Esophagus (tissue), 2 donors: ENCODE results near the gene ASIC2. TPM values are rescaled to one million over a fixed set of nuclear protein-coding genes. Genes with fewer than 3 reads are reported as not detected.

Source experiments
- H3K27ac ChIP-seq, 2 donors: one replicate each; pipeline ENCODE4 v1.5.1; 2013; ENCODE audit warnings: low read depth in 2 of 2, mild to moderate bottlenecking in 2 of 2, inconsistent platforms in 1 of 2, low read length in 1 of 2, moderate library complexity in 1 of 2
- H3K27me3 ChIP-seq, 2 donors: one replicate each; pipeline ENCODE4 v1.6.1; 2013; ENCODE audit warnings: low read length in 2 of 2, control low read depth in 1 of 2, mild to moderate bottlenecking in 1 of 2; ENCODE audit not compliant: insufficient read depth in 2 of 2, control insufficient read depth in 1 of 2
- H3K36me3 ChIP-seq, 2 donors: one replicate each; pipeline ENCODE4 v1.6.1; 2013; ENCODE audit warnings: low read length in 1 of 2; ENCODE audit not compliant: control insufficient read depth in 2 of 2, insufficient read depth in 2 of 2
- H3K4me1 ChIP-seq, 2 donors: one replicate each; pipeline ENCODE4 v1.6.1; 2013; ENCODE audit warnings: low read length in 1 of 2; ENCODE audit not compliant: control insufficient read depth in 2 of 2, insufficient read depth in 2 of 2
- H3K4me3 ChIP-seq, 2 donors: one replicate each; pipeline ENCODE4 v1.5.1; 2013; ENCODE audit warnings: low read length in 2 of 2, mild to moderate bottlenecking in 2 of 2, low read depth in 1 of 2, moderate library complexity in 1 of 2
- H3K9me3 ChIP-seq, 2 donors: one replicate each; pipeline ENCODE4 v1.6.1; 2013; ENCODE audit warnings: mild to moderate bottlenecking in 2 of 2, low read depth in 1 of 2, low read length in 1 of 2, moderate library complexity in 1 of 2; ENCODE audit not compliant: control insufficient read depth in 2 of 2, insufficient read depth in 1 of 2
- WGBS, 2 donors: extraction: QIAGEN DNeasy Blood & Tissue Kit; methylation state at CpG; one replicate each; pipeline ENCODE4 v1.1.7; 2013; 5-methylcytosine and 5-hydroxymethylcytosine counted together
- polyA plus RNA-seq, 2 donors: library from polyadenylated mRNA; stranded (reverse); fragments of 200-250 nt; gene quantifications; one replicate each; pipeline ENCODE4 v1.2.3, GENCODE V29; 2013
- donor health status: healthy with polysubstance abuse.
- donor health status: Bipolar disorder and iron deficiency.

The ASIC2 gene
- polyA plus RNA-seq, 2 donors, result not detected

GRCh38 chr17:33273743-33274410 lies 19.2 kb downstream of the ASIC2 start:
- 60 to 81% methylated on average over 3 of the region's 3 CpGs for WGBS, 2 donors
- Histone ChIP-seq H3K4me1 (no peaks in the 10 kb centered on the region), H3K4me3 (no peak overlapping the region), H3K27ac (no peak overlapping the region), H3K27me3 (no peaks in the 10 kb centered on the region), H3K9me3 (peaks cover 0 to 2% of the 10 kb centered on the region in 2 donors), H3K36me3 (no peaks in the 10 kb centered on the region)

- Histone ChIP-seq H3K27ac (no peak overlapping the region), H3K27me3 (no peaks in the 10 kb centered on the region), H3K36me3 (no peaks in the 10 kb centered on the region), H3K9me3 (peaks cover 0 to 2% of the 10 kb centered on the region in 2 donors), H3K4me3 (no peak overlapping the region), H3K4me1 (no peaks in the 10 kb centered on the region)
- WGBS, 2 donors, result 74 to 82% methylated on average over 2 of the region's 2 CpGs
These were observed 19.8 kb downstream of the ASIC2 start for GRCh38 chr17:33273271-33273670.

GRCh38 chr17:33272438-33272837 lies 20.7 kb downstream of the ASIC2 start:
- H3K4me1 ChIP-seq, result no peaks in the 10 kb centered on the region
- no peaks in the 10 kb centered on the region for H3K27me3 ChIP-seq
- H3K27ac ChIP-seq, result no peak overlapping the region
- no peak overlapping the region for H3K4me3 ChIP-seq
- H3K9me3 ChIP-seq, result peaks cover 0 to 2% of the 10 kb centered on the region in 2 donors
- 96 to 98% methylated on average over 2 of the region's 2 CpGs for WGBS, 2 donors
- no peaks in the 10 kb centered on the region for H3K36me3 ChIP-seq

DNA sequence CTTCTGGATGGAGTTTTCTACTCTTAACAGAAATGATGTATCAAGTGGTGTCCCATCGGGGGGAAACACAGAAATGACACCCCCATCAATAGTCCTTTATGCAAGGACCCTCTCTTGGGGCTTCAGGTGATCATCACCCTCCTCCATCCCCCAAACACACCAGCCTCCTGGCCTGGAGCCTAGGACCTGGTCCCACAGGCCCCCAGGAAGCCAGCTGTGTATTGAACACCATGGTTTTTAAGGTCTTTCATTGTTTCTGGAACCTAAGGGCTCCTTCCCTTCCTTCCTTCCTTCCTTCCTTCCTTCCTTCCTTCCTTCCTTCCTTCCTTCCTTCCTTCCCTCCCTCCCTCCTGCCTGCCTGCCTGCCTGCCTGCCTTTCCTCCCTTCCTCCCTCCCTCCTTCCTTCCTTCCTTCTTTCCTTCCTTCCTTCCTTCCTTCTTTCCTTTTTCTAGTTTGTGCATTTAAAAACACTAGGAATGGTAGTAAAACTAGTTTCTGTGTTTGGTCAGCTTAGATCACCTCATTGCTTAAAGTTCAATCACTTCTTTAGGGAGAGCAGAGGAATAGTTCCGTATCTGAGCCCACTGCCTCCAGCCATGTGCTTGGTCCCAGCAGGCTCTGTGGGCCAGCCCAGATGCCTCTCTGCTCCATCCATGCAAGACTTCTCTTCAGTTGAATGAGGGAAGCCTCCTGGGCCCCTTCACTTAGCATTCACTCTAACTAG lies 23.6 kb downstream of the ASIC2 start:
- Histone ChIP-seq H3K27ac (no peak overlapping the region), H3K36me3 (no peaks in the 10 kb centered on the region), H3K9me3 (peaks cover 0 to 2% of the 10 kb centered on the region in 2 donors), H3K4me3 (no peak overlapping the region), H3K27me3 (peaks cover 0 to 5% of the 10 kb centered on the region in 2 donors), H3K4me1 (no peaks in the 10 kb centered on the region)
- WGBS, 2 donors, result 82% methylated on average over 2 of the region's 2 CpGs

DNA sequence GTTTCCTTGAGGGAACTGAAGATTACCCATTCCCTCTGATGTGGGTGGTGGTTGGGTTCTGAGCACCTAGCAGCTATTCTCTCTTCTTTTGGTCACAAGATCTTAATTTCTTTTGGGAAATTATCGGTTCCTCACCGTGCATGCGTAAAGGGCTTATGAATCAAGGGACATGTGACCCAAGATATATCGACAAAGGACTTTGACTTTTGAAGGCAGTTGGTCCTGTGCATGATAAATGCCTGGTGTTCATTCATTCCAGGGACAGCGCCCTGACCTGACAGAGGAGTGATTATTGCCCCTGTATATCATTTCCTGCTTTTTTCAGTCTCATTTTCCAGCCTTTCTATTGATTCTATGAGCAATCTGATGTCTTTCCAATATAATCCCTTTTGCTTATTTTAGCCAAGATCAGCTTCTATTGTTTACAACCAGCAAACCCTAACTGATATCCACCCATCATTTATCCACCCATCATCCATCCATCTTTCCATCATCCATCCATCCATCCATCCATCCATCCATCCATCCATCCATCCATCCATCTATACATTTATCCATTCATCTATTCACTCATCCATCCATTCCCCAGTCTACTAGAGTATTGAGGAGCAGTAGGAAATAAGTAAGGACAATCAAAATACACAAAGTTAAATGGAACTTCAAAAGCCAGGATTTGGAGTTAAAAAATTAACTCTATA lies 25.1 kb downstream of the ASIC2 start:
- WGBS, 2 donors, result 80% methylated on average over 5 of the region's 5 CpGs
- H3K27ac ChIP-seq, result no peak overlapping the region

DNA sequence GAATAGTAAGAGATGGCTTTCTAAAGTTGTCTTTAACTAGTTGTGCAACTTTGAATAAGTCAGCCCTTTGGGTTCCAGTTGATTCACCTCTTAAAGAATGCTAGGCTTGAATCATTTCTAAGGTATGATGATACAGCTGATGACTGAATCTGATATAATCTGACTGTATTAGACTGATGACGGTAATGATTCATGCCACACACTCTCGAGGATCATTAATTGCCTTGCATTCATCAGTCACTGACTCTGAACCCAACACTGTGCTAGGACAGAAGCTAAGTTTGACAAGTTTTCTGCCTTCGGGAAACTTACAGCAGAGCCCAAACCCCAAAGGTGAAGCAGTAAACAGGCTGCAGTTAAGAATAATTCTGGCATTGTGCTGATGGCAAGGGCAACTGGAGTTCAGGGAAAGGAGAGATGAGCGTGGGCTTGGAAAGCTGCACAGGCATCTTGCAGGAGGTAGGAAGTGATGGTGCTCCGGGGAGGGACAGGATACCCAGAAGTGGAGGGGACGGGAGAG lies 25.8 kb downstream of the ASIC2 start:
- H3K4me1 ChIP-seq, result no peaks in the 10 kb centered on the region
- no peaks in the 10 kb centered on the region for H3K36me3 ChIP-seq
- H3K4me3 ChIP-seq, result no peak overlapping the region
- no peaks in the 10 kb centered on the region for H3K9me3 ChIP-seq
- WGBS, 2 donors, result 47 to 56% methylated on average over 6 of the region's 6 CpGs
- H3K27ac ChIP-seq, result no peak overlapping the region
- H3K27me3 ChIP-seq, result peaks cover 0 to 6% of the 10 kb centered on the region in 2 donors

More for the DNA sequence above, 25.1 kb downstream of the ASIC2 start:
- peaks cover 0 to 2% of the 10 kb centered on the region in 2 donors for H3K9me3 ChIP-seq
- H3K4me3 ChIP-seq, result no peak overlapping the region
- peaks cover 0 to 6% of the 10 kb centered on the region in 2 donors for H3K27me3 ChIP-seq
- no peaks in the 10 kb centered on the region for H3K36me3 ChIP-seq
- H3K4me1 ChIP-seq, result no peaks in the 10 kb centered on the region

GRCh38 chr17:33266611-33267010 lies 26.5 kb downstream of the ASIC2 start:
- no peaks in the 10 kb centered on the region for H3K4me1 ChIP-seq
- WGBS, 2 donors, result 70 to 76% methylated on average over 10 of the region's 10 CpGs

GRCh38 chr17:33266116-33266515 lies 27.0 kb downstream of the ASIC2 start:
- H3K9me3 ChIP-seq, result peaks cover 0 to 2% of the 10 kb centered on the region in 2 donors
- WGBS, 2 donors, result 47 to 57% methylated on average over 1 of the region's 1 CpG
- H3K27ac ChIP-seq, result no peak overlapping the region
- H3K4me3 ChIP-seq, result no peak overlapping the region
- no peaks in the 10 kb centered on the region for H3K36me3 ChIP-seq
- H3K27me3 ChIP-seq, result peaks cover 0 to 6% of the 10 kb centered on the region in 2 donors
- no peaks in the 10 kb centered on the region for H3K4me1 ChIP-seq

More at GRCh38 chr17:33266611-33267010, 26.5 kb downstream of the ASIC2 start:
- Histone ChIP-seq H3K36me3 (no peaks in the 10 kb centered on the region), H3K27ac (no peak overlapping the region), H3K9me3 (peaks cover 0 to 2% of the 10 kb centered on the region in 2 donors), H3K27me3 (peaks cover 0 to 6% of the 10 kb centered on the region in 2 donors), H3K4me3 (no peak overlapping the region)

DNA sequence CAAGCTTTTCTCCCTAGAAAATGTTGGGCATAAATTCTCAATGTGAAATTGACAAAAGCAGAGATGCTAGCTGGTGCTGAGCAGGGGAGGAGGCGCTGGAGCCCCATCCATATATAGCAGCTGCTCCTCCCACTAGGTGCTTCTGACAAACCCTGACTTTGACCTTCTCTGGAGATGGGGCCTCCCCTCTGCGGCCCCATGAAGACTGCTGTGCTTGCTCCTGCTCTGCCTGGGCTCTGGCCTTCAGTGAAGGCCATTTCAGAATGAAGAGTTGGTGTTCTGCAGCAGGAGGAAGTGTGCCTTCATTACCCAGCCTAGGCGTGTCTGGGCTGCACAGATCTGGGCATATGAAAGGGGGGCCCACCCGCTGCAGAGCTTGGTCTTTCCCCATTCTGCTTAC lies 29.7 kb downstream of the ASIC2 start:
- Histone ChIP-seq H3K36me3 (no peaks in the 10 kb centered on the region), H3K27me3 (peaks cover 0 to 12% of the 10 kb centered on the region in 2 donors), H3K4me3 (no peak overlapping the region), H3K4me1 (no peaks in the 10 kb centered on the region), H3K27ac (no peak overlapping the region), H3K9me3 (peaks cover 0 to 2% of the 10 kb centered on the region in 2 donors)
- 68 to 72% methylated on average over 4 of the region's 4 CpGs for WGBS, 2 donors
